ENCODE measurements around the gene RSRC2.

The RSRC2 gene

DNA sequence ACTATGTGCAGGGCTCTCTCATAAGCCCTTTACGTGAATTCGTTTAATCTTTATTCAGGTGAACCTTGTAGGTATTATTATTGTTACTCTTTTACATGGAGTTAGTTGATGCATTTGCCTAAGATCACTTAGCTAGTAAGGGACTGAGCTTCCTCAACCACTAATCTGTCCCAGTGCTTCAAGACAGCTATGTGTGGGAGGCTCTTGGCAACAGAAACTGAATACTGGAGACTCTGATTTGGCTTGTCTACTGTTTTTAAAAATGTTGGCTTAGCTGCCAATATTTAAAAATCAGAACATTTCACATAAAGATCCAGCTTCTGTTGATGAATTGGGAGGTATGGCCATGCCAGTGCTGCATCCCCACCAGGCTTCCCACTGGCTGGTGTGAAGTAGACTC, 7.1 kb upstream of the RSRC2 start:
- DNase-seq (ENCODE audit: low read depth), result no peak
- no peak overlapping the region for H3K4me3 ChIP-seq (ENCODE audit: low read depth, low read length)
- TF ChIP-seq, protein P1, sequence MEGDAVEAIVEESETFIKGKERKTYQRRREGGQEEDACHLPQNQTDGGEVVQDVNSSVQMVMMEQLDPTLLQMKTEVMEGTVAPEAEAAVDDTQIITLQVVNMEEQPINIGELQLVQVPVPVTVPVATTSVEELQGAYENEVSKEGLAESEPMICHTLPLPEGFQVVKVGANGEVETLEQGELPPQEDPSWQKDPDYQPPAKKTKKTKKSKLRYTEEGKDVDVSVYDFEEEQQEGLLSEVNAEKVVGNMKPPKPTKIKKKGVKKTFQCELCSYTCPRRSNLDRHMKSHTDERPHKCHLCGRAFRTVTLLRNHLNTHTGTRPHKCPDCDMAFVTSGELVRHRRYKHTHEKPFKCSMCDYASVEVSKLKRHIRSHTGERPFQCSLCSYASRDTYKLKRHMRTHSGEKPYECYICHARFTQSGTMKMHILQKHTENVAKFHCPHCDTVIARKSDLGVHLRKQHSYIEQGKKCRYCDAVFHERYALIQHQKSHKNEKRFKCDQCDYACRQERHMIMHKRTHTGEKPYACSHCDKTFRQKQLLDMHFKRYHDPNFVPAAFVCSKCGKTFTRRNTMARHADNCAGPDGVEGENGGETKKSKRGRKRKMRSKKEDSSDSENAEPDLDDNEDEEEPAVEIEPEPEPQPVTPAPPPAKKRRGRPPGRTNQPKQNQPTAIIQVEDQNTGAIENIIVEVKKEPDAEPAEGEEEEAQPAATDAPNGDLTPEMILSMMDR (IDR thresholded peaks at IDR 0.05; ENCODE audit: insufficient read depth, low read depth, low read length, missing control alignments), result no peak

DNA sequence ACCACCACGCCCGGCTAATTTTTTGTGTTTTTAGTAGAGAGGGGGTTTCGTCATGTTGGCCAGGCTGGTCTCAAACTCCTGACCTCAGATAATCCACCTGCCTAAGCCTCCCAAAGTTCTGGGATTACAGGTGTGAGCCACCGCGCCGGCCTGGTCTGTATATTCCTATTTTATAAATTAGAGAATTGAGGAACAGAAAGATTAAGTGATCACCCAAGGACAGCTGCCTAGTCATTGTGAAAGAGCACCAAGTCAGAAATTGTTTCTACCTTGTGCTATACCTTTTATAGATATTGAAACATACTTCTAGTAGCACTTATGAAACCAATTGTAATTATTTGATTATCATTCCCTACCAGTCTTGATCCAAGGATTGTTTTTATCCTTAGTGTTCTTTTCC, 2.3 kb upstream of the RSRC2 start:
- DNase-seq (ENCODE audit: low read depth), result peak; percentile 54
- peak overlapping the region; percentile 79; the same call in 1 of the 2 replicates for H3K4me3 ChIP-seq (ENCODE audit: low read depth, low read length)
- TF ChIP-seq, protein P1 (IDR thresholded peaks at IDR 0.05; ENCODE audit: insufficient read depth, low read depth, low read length, missing control alignments), result no peak

DNA sequence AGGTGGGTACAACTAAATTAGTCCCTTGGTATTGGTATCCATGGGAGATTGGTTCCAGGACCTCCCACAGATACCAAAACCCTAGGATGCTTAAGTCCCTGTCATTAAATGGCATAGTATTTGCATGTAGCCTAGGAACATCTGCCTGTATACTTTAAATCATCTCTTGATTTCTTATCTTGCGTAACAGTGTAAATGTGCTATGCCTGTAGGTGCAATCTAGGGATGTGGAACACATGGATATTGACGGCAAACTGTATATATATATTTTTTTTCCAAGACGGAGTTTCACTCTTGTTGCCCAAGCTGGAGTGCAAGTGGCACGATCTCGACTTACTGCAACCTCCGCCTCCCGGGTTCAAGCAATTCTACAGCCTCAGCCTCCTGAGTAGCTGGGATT, 1.8 kb upstream of the RSRC2 start:
- TF ChIP-seq, protein P1 (IDR thresholded peaks at IDR 0.05; ENCODE audit: insufficient read depth, low read depth, low read length, missing control alignments), result no peak
- no peak for DNase-seq (ENCODE audit: low read depth)
- peak overlapping the region; percentile 79 for H3K4me3 ChIP-seq (ENCODE audit: low read depth, low read length)

DNA sequence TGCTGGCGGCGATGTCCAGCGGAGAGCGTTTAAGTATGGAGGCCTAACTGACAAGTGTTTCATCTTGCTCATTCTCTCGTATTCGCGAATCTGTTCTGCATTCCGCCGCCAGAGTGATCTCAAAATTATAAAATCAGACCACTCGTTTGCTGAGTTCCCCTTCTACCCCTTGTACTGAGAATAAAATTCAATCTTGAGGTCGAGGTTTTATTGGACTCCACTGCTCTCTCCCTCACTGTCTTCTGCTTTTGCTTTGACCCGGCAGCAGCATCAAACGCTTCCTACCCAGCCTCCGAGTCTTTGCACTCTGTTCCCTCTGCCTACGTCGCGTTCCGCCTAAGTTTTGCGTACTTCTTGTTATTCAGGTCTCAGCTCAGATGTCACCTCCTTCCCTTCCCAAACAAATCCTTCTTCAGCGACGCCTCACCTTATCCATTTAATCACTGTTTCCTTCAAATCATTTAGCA, 775 bp upstream of the RSRC2 start:
- TF ChIP-seq, protein P1 (IDR thresholded peaks at IDR 0.05; ENCODE audit: insufficient read depth, low read depth, low read length, missing control alignments), result no peak
- DNase-seq (ENCODE audit: low read depth), result peak; percentile 60
- peak overlapping the region; percentile 79 for H3K4me3 ChIP-seq (ENCODE audit: low read depth, low read length)

DNA sequence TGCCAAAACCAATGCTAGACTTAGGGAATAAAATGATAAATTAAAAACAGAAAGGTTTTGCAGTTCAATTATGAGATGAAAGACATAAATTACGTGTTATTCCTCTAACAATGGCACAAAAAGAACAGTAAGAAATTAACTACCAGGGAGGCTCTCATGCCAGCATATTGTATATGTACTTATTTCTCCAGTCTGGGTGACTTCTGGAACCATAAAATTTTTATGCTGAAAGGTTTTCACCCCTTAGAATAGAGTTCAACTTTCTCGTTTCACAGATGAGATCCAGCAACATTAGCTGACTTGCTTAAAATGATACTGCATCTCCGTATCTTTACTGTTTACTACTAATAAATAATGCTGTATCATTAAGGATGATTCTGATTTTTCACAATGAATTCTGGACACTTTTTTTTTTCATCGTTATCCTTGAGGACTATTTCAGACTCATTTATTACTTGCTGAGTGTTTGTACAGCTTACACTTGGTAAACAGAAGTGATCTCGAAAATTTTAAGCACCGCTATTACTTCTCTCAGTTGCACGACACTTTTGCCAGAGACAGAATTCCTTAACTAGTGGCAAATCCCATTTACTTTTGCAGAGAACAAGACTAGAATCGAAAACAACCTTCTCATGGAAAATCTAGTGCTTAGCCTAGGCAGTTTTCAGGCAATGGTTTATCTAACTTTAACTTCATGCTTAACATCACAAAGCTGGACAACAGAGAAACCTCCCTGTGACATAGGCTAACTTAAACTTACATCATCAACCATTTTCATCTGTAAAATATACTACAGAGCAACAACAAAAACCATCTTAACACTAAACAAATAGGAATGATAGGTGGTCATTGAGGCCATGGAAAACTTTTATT, 2.7 kb downstream of the RSRC2 start:
- peak overlapping the region; percentile 95 for H3K4me3 ChIP-seq (ENCODE audit: low read depth, low read length)
- TF ChIP-seq, protein P1 (IDR thresholded peaks at IDR 0.05; ENCODE audit: insufficient read depth, low read depth, low read length, missing control alignments), result no peak
- DNase-seq (ENCODE audit: low read depth), result no peak

DNA sequence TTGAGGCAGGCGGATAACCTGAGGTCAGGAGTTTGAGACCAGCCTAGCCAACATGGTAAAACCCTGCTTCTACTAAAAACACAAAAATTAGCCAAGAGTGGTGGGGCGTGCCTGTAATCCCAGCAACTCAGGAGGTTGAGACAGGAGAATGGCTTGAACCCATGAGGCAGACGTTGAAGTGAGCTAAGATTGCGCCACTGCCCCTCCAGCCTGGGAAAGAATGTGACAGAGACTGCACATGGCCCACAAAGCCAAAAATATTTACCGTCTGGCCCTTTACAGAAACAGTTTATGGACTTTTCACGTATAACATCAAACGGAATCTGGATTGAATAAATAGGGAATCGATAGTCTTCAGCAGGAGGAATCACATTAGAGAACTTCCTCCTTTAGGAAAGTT, 3.5 kb downstream of the RSRC2 start:
- peak overlapping the region; percentile 95 for H3K4me3 ChIP-seq (ENCODE audit: low read depth, low read length)
- TF ChIP-seq, protein P1 (IDR thresholded peaks at IDR 0.05; ENCODE audit: insufficient read depth, low read depth, low read length, missing control alignments), result no peak
- DNase-seq (ENCODE audit: low read depth), result no peak
